K562 (cell line): ENCODE data around the gene YPEL5. TPM values are rescaled to one million over a fixed set of nuclear protein-coding genes. Genes with fewer than 3 reads are reported as not detected.

Source experiments
- CBX3 ChIP-seq, 2 experiments: IDR thresholded peaks; 1 replicate in 1 of 2; 2 replicates in 1 of 2; pipeline ENCODE4 v1.6.1; 2012; ENCODE audit warnings: inconsistent platforms in 2 of 2, low read length in 2 of 2, borderline replicate concordance in 1 of 2, control low read depth in 1 of 2
- MNT ChIP-seq, 2 experiments: fragments of 450-650 bp; conservative IDR thresholded peaks; 2 replicates each; pipeline ENCODE4 v1.6.1; 2017; ENCODE audit warnings: mild to moderate bottlenecking in 2 of 2, moderate library complexity in 2 of 2
- SMAD4 ChIP-seq: fragments of 250-450 bp; sonication (Bioruptor Pico); conservative IDR thresholded peaks from 2 replicates; pipeline ENCODE4 v1.8.0; 2021; ENCODE audit warnings: inconsistent platforms, mild to moderate bottlenecking, moderate library complexity
- STAT5B ChIP-seq: fragments of 250-450 bp; sonication (Bioruptor Pico); IDR thresholded peaks from 2 replicates; pipeline ENCODE4 v1.8.0; 2021; ENCODE audit warnings: mild to moderate bottlenecking, inconsistent platforms
- ZFPM2 ChIP-seq: fragments of 250-450 bp; sonication (Bioruptor Pico); IDR thresholded peaks from 2 replicates; pipeline ENCODE4 v1.5.1; 2022; ENCODE audit warnings: mild to moderate bottlenecking
- ZNF133 ChIP-seq: fragments of 250-450 bp; sonication (Bioruptor Pico); IDR thresholded peaks from 2 replicates; pipeline ENCODE4 v1.4.0; 2020; ENCODE audit warnings: mild to moderate bottlenecking
- ZNF280A ChIP-seq: fragments of 450-650 bp; IDR thresholded peaks from 2 replicates; pipeline ENCODE4 v1.6.1; 2018; ENCODE audit warnings: mild to moderate bottlenecking, low read depth; ENCODE audit not compliant: partially characterized antibody
- ZNF3 ChIP-seq: fragments of 250-450 bp; sonication (Bioruptor Pico); IDR thresholded peaks from 2 replicates; pipeline ENCODE4 v1.5.0; 2021; ENCODE audit warnings: mild to moderate bottlenecking, moderate library complexity
- ZNF785 ChIP-seq: fragments of 250-450 bp; sonication (Bioruptor Pico); IDR thresholded peaks from 2 replicates; pipeline ENCODE4 v1.4.0; 2020; ENCODE audit warnings: mild to moderate bottlenecking
- polyA plus RNA-seq, 8 experiments: library from polyadenylated mRNA; depleted of rRNA in 4 of 8; stranded (reverse) in 5 of 8; unstranded in 3 of 8; fragments of >200 nt; fragmentation: Nextera tagmentation in 2 of 8; fragmentation: Illumina TruSeq in 1 of 8; extraction: Ambion mirVana in 2 of 8; extraction: Trizol in 1 of 8; gene quantifications; 2 replicates each; pipeline versions ENCODE4 v1.2.1 to v1.2.3, GENCODE V29; 2011 to 2014; ENCODE audit warnings: inconsistent platforms in 1 of 8, missing spikeins in 1 of 8
- total RNA-seq, 7 experiments: library from RNA; depleted of rRNA in 6 of 7; stranded (reverse); fragments of >200 nt in 6 of 7; fragmentation: Illumina TruSeq in 2 of 7; extraction: Trizol in 2 of 7; gene quantifications; 2 replicates each; pipeline versions ENCODE4 v1.2.1 to v1.2.3, GENCODE V29; 2011 to 2021; ENCODE audit warnings: low replicate concordance in 1 of 7

YPEL5 gene
- total and polyA plus RNA-seq, 9 of the 15 experiments (the other 6 are each of a cell fraction or from before 2014, with no cell fraction given) = 5.4 to 34.4 (median 12.3) TPM

DNA sequence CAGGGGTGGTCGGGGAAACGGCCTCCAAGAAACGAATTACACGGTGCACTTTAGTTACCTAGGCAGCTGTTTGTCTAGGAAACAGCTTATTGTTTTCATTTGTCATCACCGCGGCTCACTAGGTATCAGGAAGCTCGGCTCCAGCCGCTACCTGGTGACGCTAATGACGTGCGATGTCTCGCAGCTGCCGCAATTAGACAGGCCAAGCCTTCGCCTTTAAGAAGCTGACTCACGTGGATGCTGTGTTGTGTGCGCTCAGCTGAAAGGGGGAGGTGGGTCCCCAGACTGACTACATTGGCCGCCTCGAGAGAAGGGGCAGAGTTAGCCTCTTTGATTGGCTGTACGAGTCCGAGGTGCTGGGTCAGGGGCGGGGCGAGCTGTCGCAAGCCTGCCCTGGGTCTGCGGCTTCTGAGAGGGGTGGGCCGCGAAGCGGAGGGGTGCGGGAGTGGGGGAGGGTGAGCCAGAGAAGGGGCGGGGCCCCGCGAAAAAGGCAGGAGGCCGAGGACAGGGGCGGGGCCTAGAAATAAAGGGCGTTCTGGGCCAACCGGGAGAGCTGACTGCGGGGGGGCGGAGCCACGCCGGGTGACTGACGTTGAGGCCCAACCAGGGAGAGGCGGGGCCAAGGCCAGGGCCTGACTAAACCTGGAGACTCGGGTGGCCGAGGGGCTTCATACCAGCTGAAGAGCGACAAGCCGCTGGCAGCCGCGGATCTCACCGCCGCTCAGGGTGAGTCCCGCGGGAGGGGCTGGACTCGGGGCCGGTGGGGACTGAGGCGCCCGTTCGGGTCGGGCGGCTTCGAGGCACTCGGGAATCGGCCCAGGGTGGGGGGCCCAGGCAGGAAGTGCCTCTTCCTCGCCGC lies at the start of gene YPEL5 (continued):
- TF ChIP-seq ZNF785 (CRISPR knock-in tag) (no peak), CBX3 (IDR thresholded peaks at IDR 0.05; ENCODE audit: borderline replicate concordance in 1 of 2, low read length in 2 of 2) (peak in 1 of 2 experiments; percentile 72; a peak in 1 of 3 replicates), ZNF3 (CRISPR knock-in tag) (no peak), SMAD4 (CRISPR knock-in tag) (no peak; the same call in 1 of the 2 replicates), ZNF133 (CRISPR knock-in tag) (no peak), ZNF280A (no peak), STAT5B (CRISPR knock-in tag) (no peak), ZFPM2 (CRISPR knock-in tag) (no peak), MNT (conservative IDR thresholded peaks at IDR 0.05) (peak; percentile 99 to 100)
